Measurements from ENCODE around the gene KCNQ5. TPM values are rescaled to one million over a fixed set of nuclear protein-coding genes. Genes with fewer than 3 reads are reported as not detected.

The KCNQ5 gene
- total RNA-seq, 1 experiment from 2014 or later, result 0.07 TPM

- H3K14ac ChIP-seq (ENCODE audit: insufficient read depth, low read length), result no peak overlapping the region
- H3T11ph ChIP-seq (ENCODE audit: low read length), result no peak overlapping the region
- H3K4me1 ChIP-seq (ENCODE audit: insufficient read depth, low read length), result no peaks in the 10 kb centered on the region
- H3K56ac ChIP-seq (ENCODE audit: insufficient read length, low read depth, low read length), result no peak overlapping the region
- Mint-ChIP-seq H3K27ac (no peak overlapping the region), H3K4me3 (no peak overlapping the region), H3K27me3 (ENCODE audit: low read depth) (no peaks in the 10 kb centered on the region), H3K36me3 (ENCODE audit: insufficient read depth in 1 of 3, low read depth in 3 of 3) (no peaks in the 10 kb centered on the region), H3K9me3 (no peaks in the 10 kb centered on the region), H3K4me1 (no peaks in the 10 kb centered on the region)
- no peak overlapping the region for H2BK120ac ChIP-seq (ENCODE audit: low read depth, low read length, poor library complexity, severe bottlenecking)
- WGBS (ENCODE audit: extremely low coverage, insufficient read length, low lambda C conversion rate), result no CpG with 5 or more reads among the region's 3 CpGs
- H3K79me1 ChIP-seq (ENCODE audit: insufficient read depth, low read depth, low read length, poor library complexity, severe bottlenecking), result no peaks in the 10 kb centered on the region
- H3K23ac ChIP-seq (ENCODE audit: insufficient read length, low read depth, low read length), result no peak overlapping the region
- no peaks in the 10 kb centered on the region for H4K20me1 ChIP-seq (ENCODE audit: control insufficient read depth, insufficient read depth, insufficient read length)
- H4K91ac ChIP-seq (ENCODE audit: insufficient read length, low read depth, low read length), result no peak overlapping the region
- H2AFZ ChIP-seq (ENCODE audit: low read length), result no peak overlapping the region
- H3K23me2 ChIP-seq (ENCODE audit: insufficient read length, low read depth, low read length, poor library complexity, severe bottlenecking), result no peaks in the 10 kb centered on the region
- no peak for DNase-seq
- no peaks in the 10 kb centered on the region for H3K27me3 ChIP-seq (ENCODE audit: insufficient read depth, low read length)
- no peak overlapping the region for H3K4me2 ChIP-seq (ENCODE audit: insufficient read depth, insufficient read length, low read length)
- no peaks in the 10 kb centered on the region for H3K79me2 ChIP-seq (ENCODE audit: insufficient read depth, low read length)
- H2BK20ac ChIP-seq (ENCODE audit: low read depth, low read length, poor library complexity, severe bottlenecking), result no peak overlapping the region
- H3K9me3 ChIP-seq (ENCODE audit: control insufficient read depth, low read depth, low read length), result no peaks in the 10 kb centered on the region
- no peak overlapping the region for H3K18ac ChIP-seq (ENCODE audit: insufficient read length, low read depth, low read length)
- H3K27ac ChIP-seq (ENCODE audit: insufficient read length, low read depth, low read length), result no peak overlapping the region
- no peak overlapping the region for H2BK12ac ChIP-seq (ENCODE audit: insufficient read length, low read depth, low read length)
- H3K9ac ChIP-seq (ENCODE audit: extremely low read depth, insufficient read length, low read length), result no peak overlapping the region
- TF ChIP-seq, protein P1, sequence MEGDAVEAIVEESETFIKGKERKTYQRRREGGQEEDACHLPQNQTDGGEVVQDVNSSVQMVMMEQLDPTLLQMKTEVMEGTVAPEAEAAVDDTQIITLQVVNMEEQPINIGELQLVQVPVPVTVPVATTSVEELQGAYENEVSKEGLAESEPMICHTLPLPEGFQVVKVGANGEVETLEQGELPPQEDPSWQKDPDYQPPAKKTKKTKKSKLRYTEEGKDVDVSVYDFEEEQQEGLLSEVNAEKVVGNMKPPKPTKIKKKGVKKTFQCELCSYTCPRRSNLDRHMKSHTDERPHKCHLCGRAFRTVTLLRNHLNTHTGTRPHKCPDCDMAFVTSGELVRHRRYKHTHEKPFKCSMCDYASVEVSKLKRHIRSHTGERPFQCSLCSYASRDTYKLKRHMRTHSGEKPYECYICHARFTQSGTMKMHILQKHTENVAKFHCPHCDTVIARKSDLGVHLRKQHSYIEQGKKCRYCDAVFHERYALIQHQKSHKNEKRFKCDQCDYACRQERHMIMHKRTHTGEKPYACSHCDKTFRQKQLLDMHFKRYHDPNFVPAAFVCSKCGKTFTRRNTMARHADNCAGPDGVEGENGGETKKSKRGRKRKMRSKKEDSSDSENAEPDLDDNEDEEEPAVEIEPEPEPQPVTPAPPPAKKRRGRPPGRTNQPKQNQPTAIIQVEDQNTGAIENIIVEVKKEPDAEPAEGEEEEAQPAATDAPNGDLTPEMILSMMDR (conservative IDR thresholded peaks at IDR 0.05), result no peak
- no peak overlapping the region for H2BK15ac ChIP-seq (ENCODE audit: low read depth, low read length)
- no peak overlapping the region for H2AK5ac ChIP-seq (ENCODE audit: insufficient read length, low read length)
- no peak overlapping the region for H2BK5ac ChIP-seq (ENCODE audit: insufficient read length, low read length)
- no peak overlapping the region for H4K8ac ChIP-seq (replicated peaks; ENCODE audit: insufficient read length, low read depth, low read length)
- no peak overlapping the region for H4K5ac ChIP-seq (ENCODE audit: insufficient read length, low read depth, low read length)
- H3K4ac ChIP-seq (ENCODE audit: low read depth, low read length), result no peak overlapping the region
These were observed 378.6 kb downstream of the KCNQ5 start for GRCh38 chr6:73000460-73000859.

All from H9 (cell line).